ENCODE results near the gene TACC2.

Gene TACC2

DNA sequence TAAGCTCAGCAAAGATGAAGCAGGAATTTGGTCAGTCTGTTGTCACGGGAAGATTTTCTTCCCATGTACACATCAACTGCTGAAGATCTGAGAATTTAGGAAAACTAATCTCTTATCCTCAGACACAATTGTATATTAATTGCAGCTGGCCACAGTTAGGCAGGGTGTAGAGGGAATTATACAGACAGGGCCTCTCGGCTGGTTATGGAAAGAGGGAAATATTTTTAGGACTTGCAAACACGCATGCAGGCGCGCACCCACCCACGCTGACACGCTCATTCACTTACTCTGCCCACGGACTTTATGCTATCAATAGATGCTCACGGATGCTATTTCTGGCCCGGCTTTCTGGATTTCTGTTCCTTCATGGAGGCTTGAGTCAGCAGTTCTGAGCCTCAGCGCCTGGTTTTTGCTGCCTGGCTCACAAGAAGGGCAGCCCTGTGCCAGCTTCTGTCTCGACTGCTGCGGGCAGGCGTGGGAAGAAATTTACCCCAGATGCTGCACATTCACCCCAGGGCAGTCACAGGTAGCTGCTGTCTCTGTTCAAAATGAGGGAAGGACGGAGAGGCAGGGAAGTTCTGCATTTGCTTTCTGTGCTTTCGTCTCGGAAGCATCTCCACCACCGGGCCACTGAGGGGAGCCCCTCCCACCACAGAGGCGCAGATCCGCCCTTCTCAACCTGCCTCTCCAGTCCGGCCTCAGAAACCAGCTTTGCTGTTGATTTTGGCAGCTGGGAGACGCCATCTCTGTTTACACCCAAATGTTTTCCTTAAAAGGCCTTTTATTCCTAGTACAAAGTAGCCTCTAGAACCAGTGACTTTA, 165.8 kb downstream of the TACC2 start:
- Mint-ChIP-seq H3K36me3 (ENCODE audit: low read depth) (no peaks in the 10 kb centered on the region), H3K27ac (no peak overlapping the region), H3K9me3 (no peaks in the 10 kb centered on the region), H3K4me1 (ENCODE audit: low read depth) (no peaks in the 10 kb centered on the region), H3K4me3 (no peak overlapping the region), H3K27me3 (peaks cover 13% of the 10 kb centered on the region)

DNA sequence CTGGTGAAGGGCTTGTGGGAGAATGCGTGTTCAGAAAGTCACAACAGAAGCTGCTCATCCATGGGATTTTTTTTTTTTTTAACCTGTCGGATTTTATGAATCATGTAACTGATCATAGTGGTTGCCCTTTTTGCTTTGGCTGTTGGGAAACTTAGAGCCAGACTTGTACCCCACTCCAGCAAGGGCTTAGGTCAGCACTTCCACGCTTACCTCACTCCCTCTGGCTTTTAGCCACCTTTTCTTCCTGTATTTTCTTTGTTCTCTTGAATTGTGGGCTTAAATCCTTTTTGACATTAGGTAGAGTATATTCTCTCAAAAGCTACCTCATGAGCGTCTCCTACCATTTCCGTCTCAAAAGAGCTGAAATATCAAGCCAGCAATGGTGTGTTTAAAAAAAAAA, 168.5 kb downstream of the TACC2 start:
- Mint-ChIP-seq H3K4me3 (no peak overlapping the region), H3K27me3 (peaks cover 39% of the 10 kb centered on the region), H3K27ac (no peak overlapping the region), H3K4me1 (ENCODE audit: low read depth) (no peaks in the 10 kb centered on the region), H3K36me3 (ENCODE audit: low read depth) (no peaks in the 10 kb centered on the region), H3K9me3 (no peaks in the 10 kb centered on the region)

DNA sequence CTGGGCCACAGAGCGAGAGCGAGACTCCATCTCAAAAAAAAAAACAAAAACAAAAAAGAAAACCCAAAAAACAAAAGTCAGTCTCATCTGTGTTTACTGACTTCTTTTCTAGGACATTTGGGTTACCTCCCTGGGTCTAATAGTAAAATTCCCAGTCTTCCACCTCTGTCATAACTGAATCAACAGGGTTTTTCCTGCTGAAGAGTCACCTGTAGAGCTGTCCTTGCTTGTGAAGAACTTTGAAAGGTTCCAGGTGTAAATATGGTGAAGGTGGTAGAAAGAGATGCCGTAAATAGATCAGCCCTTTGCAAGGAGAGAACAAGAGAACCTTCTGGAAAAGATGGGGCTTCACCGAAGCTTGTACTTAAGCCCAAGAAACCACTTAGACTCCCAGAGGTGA, 169.4 kb downstream of the TACC2 start:
- Mint-ChIP-seq H3K9me3 (no peaks in the 10 kb centered on the region), H3K4me3 (no peak overlapping the region), H3K27me3 (peaks cover 44% of the 10 kb centered on the region), H3K4me1 (ENCODE audit: low read depth) (no peaks in the 10 kb centered on the region), H3K27ac (no peak overlapping the region), H3K36me3 (ENCODE audit: low read depth) (no peaks in the 10 kb centered on the region)

DNA sequence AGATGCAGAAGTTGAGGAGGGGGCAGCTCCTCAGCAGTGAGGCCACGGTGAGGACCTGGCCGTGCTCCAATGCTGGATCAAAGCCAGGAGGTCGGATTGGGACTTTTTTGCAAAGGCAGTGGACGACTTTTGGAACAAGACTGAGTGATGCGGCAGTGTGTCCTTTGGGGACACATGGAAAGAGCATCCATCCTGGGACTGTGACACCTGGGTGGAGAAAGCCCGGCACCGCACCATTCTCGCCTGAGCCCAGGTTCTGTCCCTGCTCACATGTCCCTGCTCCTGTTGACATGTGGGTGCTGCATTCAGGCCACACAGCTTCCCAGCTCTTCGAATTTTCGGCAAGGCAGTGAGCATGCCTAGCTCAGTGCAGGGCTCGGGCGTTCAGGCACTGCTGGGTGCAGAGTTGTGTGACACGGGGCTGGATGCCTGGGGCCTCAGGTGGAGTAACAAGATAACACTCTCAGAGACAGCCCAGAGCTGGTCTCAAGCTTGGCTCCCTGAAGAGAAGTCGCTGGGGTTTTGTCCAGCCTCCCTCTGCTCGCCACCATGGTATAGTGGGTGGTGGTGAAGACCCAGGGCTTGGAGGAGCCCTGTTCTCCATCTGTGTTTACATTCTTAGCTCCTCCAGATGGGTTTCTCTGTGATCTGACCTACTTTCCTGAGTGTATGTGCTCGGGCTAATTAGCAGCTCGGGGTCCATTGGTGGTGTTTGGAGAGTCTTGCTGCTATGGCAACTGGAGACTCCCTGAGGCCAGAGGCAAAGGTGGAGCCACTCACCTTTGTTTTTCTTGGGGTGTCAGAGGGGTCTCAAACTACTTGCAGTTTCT, 170.4 kb downstream of the TACC2 start:
- Mint-ChIP-seq H3K36me3 (ENCODE audit: low read depth) (no peaks in the 10 kb centered on the region), H3K4me1 (ENCODE audit: low read depth) (peaks cover 7% of the 10 kb centered on the region), H3K27me3 (peaks cover 49% of the 10 kb centered on the region), H3K4me3 (no peak overlapping the region), H3K9me3 (no peaks in the 10 kb centered on the region), H3K27ac (no peak overlapping the region)

DNA sequence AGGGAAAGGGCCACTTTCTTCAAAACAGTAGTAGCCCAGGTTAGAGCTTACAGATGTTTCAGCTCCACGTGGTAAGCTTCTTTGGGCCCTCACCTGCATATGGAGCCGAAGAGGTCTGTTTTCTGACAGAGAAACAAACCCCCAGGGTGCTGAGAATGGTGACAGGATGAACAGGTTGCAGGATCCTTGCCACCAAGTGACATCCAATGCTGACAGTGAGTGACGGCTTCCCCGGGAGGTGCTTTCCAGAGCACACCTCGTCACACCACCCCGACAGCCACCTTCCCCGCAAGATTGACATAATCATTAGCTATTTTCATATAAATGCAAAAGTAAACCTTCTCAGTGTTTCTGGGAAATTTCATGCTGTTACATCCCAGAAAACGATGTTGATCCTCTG, 172.8 kb downstream of the TACC2 start:
- Mint-ChIP-seq H3K9me3 (no peaks in the 10 kb centered on the region), H3K4me3 (no peak overlapping the region), H3K27ac (no peak overlapping the region), H3K36me3 (ENCODE audit: low read depth) (no peaks in the 10 kb centered on the region), H3K27me3 (peaks cover 71% of the 10 kb centered on the region), H3K4me1 (ENCODE audit: low read depth) (peaks cover 8% of the 10 kb centered on the region)

DNA sequence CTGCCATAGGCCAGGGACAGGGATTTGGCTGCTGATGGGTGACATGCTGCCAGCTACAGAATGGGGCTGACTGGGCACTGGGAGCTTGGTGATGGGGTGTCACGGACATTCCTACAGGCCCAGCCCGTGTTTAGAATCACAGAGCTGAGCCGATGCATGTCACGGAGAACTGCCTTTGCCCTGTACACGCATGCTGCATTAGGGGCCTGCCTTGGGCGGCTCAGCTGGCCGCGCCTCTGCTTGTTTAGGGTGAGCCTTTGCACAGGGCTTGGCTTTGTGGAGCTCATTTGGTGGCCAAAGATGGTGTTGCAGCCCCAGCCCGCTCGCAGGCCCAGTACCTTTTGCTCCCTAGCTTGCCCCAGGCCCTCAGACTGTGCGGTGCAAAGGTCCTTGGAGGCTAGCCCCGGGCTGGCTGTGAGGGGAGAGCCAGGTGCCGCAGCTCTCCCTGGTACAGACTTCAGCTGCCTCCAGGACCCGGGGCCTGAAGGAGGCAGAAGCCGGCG, 173.8 kb downstream of the TACC2 start:
- Mint-ChIP-seq H3K9me3 (no peaks in the 10 kb centered on the region), H3K27ac (no peak overlapping the region), H3K4me1 (ENCODE audit: low read depth) (peaks cover 8% of the 10 kb centered on the region), H3K36me3 (ENCODE audit: low read depth) (no peaks in the 10 kb centered on the region), H3K4me3 (no peak overlapping the region), H3K27me3 (peaks cover 76% of the 10 kb centered on the region)

DNA sequence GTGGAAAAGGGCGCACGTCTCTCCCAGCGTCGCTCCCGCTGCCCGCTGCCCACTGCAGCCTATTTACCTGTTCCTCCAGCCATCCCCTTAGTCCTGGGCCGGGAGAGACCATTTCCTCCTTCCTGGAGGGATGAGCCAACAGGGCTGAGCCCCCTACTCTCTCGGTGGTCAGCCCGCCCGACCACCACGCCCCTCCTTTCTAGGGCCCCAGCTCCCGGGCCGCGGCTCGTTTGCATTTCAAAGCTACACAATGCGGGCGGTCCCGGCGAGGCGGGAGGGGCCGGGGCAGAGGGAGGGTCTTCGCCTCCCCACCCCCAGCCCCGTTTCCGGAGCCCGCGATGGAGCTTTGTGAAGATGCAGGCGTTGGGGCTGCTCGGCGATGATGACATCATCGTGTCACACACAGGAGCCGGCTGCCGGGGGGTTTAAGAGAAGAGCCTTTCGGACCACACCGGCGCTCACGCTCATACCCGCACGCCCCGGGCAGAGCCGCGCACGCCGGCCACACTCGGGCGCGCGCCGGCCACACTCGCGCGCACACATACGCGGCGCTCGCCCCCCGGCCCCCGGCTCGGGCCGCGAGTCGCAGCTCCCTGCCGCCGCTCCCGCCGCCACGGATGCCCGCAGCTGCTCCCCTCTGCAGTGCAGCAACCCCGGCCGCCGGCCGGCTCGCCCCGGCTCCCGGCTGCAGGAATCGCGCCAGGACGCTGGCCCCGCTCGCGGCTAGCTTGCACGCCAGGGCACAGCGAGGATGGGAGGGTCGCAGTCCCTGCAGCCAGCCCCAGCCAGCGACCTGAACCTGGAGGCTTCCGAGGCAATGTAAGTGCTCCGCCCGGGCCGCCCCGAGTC, 174.4 kb downstream of the TACC2 start:
- H3K36me3 Mint-ChIP-seq (ENCODE audit: low read depth) = no peaks in the 10 kb centered on the region

DNA sequence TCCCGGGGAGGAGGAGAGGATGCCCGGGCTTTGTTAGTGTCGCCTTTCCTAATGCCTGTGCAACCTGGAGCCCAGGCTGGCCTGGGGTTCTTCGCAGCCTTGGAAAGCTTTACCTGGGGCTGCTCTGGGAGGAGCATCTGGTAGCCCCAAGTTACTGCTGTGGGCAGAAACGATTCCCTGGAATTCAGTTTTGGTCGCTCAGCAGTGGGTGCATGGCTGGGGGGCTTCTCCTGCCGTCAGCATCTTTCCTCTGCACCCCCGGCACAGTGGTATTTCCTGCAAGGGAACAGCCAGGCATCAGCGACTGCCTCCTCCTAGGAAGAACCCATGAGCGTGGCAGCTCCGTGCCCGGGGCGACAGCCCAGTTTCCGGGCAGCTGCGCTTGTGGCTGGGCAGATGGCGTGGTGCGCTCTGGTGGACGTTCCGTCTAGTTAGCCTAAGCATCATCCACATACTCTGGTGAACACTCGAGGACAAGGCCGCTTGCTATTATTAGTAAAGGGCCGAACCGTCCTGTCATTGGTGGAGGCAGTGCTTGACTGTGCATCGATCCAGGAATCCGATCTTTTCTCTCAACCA, 175.1 kb downstream of the TACC2 start:
- no peak overlapping the region for H3K4me3 Mint-ChIP-seq
- H3K36me3 Mint-ChIP-seq (ENCODE audit: low read depth) = no peaks in the 10 kb centered on the region
- peaks cover 73% of the 10 kb centered on the region for H3K27me3 Mint-ChIP-seq
- H3K4me1 Mint-ChIP-seq (ENCODE audit: low read depth) = peaks cover 8% of the 10 kb centered on the region
- H3K9me3 Mint-ChIP-seq = no peaks in the 10 kb centered on the region
- no peak overlapping the region for H3K27ac Mint-ChIP-seq

More for the DNA sequence above, 174.4 kb downstream of the TACC2 start:
- Mint-ChIP-seq H3K4me1 (ENCODE audit: low read depth) (peaks cover 8% of the 10 kb centered on the region), H3K27ac (no peak overlapping the region), H3K4me3 (no peak overlapping the region), H3K9me3 (no peaks in the 10 kb centered on the region), H3K27me3 (peaks cover 78% of the 10 kb centered on the region)

DNA sequence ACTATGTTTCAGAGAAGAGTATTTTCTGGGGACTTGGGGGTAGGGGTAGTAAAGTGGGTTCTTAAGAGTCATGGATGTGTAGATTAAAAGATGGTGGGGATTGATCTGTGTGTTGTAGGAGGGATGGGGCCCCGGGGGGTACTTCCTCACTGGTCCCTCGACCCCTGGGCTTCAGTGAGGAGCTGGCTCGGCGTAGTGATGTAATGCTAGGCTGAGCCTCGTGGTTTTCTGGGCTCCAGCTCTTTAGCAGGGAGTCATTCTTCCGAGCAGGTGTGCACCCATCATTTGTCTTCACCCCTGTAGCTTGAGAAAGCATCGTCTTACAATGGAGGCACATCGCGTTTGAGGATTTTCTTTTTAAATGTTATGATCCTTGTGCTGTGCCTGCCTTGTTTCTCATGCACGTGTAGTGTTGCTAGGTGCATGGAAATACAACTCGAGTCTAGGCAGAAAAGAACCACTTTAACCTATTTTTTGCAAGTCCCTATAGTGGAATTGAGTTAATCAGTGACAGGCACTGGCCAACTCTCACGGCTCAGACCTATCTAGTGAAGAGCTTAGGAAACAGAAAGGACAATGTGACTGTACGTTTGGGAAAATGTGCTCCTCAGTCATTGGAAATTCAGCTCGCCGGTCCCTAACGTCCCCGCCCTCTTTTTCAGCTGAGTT, 176.0 kb downstream of the TACC2 start:
- peaks cover 71% of the 10 kb centered on the region for H3K27me3 Mint-ChIP-seq
- H3K9me3 Mint-ChIP-seq = no peaks in the 10 kb centered on the region
- H3K36me3 Mint-ChIP-seq (ENCODE audit: low read depth) = no peaks in the 10 kb centered on the region
- H3K27ac Mint-ChIP-seq = no peak overlapping the region
- peaks cover 8% of the 10 kb centered on the region for H3K4me1 Mint-ChIP-seq (ENCODE audit: low read depth)
- no peak overlapping the region for H3K4me3 Mint-ChIP-seq

DNA sequence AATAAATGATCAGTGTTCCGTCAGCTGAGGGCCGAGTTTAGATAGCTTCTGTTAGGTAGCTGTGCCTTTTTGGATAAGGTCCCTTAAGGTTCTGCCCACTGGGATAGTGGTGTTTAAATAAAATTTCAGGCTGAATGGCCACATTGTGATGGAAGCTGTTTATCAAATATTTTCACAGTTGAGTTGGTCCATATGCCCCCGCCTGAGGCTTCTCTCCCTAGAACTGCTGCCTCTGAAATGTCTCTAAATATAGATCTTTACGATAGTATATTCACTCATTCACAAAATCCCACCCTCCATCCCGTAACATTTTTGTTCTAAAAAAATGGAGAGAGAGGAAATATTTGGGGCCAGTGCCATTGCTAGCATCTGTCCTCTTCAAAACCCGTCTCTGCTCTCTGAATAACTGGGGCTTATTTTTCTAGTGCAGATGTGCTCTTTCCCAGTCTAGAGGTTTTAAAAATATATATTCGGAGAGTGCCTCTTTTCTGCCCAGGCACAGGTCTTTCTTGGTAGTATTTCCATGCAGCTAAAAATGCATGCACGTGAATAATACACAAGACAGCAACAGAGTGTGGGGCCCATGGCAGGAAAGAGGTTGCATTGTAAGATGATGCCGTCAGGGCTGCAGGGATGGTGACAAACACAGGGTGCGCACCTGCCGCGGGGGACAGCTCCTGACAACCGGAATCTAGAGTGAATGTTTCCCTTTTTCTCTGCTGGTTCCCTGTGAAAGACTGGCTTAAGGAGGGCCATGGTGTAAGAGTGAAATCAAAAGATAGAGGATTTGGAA, 176.7 kb downstream of the TACC2 start:
- Mint-ChIP-seq H3K4me1 (ENCODE audit: low read depth) (peaks cover 8% of the 10 kb centered on the region), H3K27me3 (peaks cover 69% of the 10 kb centered on the region), H3K9me3 (no peaks in the 10 kb centered on the region), H3K27ac (no peak overlapping the region), H3K4me3 (no peak overlapping the region), H3K36me3 (ENCODE audit: low read depth) (no peaks in the 10 kb centered on the region)

DNA sequence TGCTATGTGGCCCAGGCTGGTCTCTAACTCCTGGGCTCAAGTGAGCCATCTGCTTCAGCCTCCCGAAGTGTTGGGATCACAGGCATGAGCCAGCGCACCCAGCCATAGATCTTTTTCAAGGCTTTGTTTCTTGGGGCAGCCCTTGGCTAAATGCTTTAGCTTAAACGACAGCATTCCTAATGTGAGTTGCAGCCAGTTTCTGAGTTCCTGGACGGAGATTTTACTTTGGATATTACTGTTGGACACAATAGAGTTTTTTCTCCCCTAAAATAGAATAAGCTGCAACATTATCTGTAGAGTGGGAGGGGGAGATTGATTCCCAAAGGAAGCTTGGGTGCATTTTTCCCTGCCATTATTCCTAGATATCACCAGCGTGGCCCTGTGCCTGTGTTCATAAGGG, 179.1 kb downstream of the TACC2 start:
- H3K9me3 Mint-ChIP-seq = no peaks in the 10 kb centered on the region
- no peak overlapping the region for H3K27ac Mint-ChIP-seq
- peaks cover 56% of the 10 kb centered on the region for H3K27me3 Mint-ChIP-seq
- no peak overlapping the region for H3K4me3 Mint-ChIP-seq
- peaks cover 8% of the 10 kb centered on the region for H3K4me1 Mint-ChIP-seq (ENCODE audit: low read depth)
- no peaks in the 10 kb centered on the region for H3K36me3 Mint-ChIP-seq (ENCODE audit: low read depth)

DNA sequence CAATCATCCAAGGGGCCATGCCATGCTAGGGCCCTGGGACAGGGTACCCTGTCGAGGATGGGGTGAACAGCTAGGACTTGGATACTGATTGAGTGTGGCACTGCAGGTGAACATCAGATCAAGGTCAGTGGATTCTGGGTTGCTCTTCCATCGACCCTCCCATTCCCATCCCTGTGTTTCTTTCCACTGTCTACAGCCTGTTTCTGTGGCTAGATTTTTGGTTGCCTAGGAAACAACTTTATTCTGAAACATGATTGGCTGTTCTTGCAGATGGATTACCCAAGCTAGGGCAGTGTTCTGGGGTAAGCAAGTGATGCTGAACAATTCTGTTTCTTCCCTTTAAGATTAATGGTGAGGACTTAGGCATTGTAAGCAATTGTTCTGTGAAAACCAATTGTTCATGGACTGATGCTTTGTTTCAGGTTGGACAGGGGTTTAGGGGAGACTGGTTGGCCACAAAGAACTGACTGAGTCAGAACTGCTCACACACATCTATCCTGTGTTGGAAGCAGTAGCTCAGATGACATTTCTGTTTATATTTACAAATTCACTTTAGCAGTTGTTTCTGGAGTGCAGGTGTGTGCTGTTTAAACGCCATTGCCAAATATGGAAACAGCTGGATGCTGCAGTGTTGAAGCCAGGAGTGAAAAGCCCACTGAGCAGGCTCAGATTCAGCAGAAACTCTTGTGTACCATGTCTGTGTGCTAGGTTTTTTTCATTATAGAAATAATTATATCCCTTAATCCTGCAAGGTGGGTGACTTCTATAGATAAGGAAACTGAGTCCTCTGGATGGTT, 179.8 kb downstream of the TACC2 start:
- no peak overlapping the region for H3K4me3 Mint-ChIP-seq
- H3K4me1 Mint-ChIP-seq (ENCODE audit: low read depth) = peaks cover 6% of the 10 kb centered on the region
- H3K9me3 Mint-ChIP-seq = no peaks in the 10 kb centered on the region
- no peaks in the 10 kb centered on the region for H3K36me3 Mint-ChIP-seq (ENCODE audit: low read depth)
- peaks cover 58% of the 10 kb centered on the region for H3K27me3 Mint-ChIP-seq
- no peak overlapping the region for H3K27ac Mint-ChIP-seq

DNA sequence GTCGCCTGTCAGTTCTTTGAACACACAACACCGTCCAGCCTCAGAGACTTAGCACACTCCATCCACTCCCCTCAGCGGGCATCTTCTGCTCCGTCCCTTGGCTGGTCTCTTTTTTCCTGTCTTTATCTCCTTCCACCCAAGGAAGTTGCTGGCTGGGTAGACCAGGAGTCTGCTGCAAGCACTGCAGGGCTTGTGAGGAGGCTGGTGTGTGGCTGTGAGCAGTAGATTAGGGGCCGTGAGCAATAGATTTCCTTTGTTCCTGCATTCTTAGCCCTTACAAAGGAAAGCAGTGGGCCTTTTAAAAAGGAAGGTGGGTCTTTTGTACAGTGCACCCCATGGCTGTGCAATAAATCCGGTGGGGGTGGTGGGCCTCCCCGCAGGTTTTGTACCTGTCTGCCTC, 181.8 kb downstream of the TACC2 start:
- no peak overlapping the region for H3K27ac Mint-ChIP-seq
- no peaks in the 10 kb centered on the region for H3K36me3 Mint-ChIP-seq (ENCODE audit: low read depth)
- no peaks in the 10 kb centered on the region for H3K4me1 Mint-ChIP-seq (ENCODE audit: low read depth)
- peaks cover 39% of the 10 kb centered on the region for H3K27me3 Mint-ChIP-seq
- no peak overlapping the region for H3K4me3 Mint-ChIP-seq
- H3K9me3 Mint-ChIP-seq = no peaks in the 10 kb centered on the region
